Measurements from ENCODE around the gene ZNF22.

Gene ZNF22

DNA sequence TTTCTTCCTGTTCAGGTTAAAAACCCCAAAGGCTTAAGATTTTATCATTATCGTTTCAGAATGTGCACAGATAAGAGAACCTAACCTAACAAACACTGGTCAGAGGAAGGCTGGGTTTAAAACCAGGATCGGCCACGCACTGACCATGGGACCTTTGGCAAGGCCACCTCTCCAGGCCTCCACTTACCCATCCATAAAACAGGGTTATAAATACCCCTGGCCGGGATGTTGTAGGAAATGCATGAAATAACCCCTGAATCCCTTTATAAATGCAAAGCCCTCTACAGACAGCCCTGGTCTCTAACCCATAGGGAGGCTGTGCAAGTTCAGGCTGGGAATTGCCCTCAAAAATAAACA lies 22.5 kb upstream of the ZNF22 start:
- no peak for DNase-seq

DNA sequence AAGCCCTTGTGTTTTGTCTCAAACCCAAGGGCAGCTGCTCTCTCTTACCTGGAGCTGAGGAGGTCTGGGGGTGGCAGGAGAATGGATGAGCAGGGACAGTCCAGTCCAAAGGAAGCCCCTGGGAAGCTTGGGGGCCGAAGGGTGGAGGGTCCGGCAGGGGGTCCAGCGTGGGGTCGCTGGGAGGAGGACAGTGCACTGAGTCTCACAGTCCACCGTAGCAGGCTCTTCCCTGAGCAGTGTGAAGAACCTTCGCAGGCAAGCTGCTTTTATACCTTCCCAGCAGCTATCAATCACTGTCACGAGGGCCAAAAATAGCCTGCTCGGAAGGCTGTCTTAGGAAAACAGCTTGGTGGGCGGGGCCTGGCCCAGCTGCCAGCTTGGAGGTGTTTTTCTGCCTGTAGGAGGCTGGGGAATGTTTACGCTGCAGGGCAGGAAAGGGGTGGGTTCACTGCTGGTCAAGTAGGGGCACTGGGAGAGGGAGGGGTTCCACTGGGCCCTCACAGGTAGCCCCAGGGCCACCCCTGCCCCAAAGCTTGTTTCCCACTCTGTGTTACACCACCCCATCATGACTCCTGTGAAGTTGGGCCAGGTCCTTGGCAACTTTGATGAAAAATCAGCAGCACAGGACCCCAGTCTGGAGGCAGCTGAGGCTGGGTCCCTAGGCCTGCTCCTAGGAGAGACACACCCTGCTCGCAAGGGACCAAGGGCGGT lies 22.0 kb upstream of the ZNF22 start, which contains the start of gene DEPP1:
Gene DEPP1, minus strand, starts transcription at position 240 of the 711 bp plus-strand sequence. CDS start 779 bp downstream, outside the sequence.
- DNase-seq = peak; percentile 94

DNA sequence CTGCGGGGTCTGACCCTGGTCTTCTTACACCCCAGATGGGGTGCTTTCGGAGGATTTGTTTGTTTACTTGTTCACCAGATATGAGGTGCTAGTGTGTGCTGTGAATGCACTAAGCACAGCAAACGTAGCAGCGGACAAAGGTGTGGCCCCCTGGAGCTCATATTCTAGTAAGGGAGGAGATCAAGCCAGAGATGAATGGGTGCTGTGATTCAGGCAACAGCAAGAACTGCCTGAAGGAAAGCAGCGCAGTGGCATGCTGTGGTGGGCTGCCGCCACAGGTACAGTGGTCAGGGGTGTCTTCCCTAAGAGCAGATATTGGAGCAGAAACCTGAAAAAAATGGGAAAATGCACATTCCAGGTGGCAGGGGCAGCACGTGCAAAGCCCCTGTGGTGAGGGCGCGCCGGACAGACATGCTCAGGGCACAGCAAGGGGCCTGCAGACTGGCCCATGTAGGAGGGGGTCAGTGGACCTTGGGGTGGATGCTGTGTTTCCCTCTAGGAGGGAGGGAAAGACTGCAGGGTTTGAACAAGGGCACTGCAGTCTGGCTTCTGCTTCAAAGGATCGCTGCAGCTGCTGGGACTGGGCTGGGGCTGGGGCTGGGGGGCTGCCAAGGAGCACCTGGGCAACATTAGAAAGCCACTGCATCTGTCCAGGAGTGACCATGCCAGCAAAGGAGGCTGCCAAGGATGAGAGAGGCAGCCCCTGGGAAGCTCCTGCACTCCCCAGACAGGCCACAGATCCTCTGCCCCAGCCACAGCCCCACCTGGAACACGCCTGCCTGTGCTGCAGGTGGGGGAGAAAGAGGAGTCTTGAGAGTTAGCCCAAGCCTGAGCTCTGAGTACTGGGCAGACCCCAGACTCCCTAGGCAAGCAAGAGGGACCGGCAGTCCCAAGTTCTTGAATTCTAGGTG lies 21.2 kb upstream of the ZNF22 start:
- DNase-seq = no peak

DNA sequence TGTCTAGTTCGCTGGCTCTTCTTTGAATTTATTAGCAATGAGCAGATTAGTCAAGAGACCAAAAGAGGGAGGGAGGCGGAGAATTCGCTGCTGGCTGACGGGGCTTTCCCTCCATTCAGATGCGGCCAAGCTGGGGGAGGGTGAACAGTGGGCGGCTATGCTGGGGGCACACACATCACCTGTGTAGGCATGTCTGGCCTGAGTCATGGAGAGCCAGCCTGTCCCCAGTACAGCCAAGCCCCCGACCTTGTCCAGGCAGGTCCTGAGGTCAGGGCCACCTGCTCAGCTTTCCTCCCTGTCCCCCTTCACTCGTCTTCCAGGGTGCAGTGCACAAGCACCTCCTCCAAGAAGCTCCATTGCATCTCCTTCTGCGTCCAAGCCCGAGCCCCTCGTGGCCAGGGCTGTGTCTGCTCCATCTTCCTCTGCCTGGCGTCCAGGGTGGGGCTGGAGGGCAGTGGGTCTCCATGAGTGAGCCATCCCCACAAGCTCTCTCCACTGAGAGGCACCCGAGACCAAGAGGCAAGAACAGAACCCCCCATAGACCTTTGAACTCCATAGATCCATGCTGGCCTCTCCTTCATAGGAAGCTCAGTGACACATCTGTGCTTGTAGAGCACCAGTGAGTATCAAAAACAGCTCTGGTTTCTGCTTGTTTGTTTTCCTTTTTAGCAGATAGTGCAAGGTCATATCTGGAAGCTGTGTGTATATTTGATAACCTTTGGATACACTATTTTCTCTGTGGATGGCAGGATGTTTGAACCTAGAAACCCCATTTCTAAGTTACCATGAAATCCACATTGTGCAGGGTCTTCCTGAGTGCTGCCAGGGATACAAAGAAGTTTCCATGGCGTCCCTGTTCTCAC lies 20.2 kb upstream of the ZNF22 start:
- no peak for DNase-seq

DNA sequence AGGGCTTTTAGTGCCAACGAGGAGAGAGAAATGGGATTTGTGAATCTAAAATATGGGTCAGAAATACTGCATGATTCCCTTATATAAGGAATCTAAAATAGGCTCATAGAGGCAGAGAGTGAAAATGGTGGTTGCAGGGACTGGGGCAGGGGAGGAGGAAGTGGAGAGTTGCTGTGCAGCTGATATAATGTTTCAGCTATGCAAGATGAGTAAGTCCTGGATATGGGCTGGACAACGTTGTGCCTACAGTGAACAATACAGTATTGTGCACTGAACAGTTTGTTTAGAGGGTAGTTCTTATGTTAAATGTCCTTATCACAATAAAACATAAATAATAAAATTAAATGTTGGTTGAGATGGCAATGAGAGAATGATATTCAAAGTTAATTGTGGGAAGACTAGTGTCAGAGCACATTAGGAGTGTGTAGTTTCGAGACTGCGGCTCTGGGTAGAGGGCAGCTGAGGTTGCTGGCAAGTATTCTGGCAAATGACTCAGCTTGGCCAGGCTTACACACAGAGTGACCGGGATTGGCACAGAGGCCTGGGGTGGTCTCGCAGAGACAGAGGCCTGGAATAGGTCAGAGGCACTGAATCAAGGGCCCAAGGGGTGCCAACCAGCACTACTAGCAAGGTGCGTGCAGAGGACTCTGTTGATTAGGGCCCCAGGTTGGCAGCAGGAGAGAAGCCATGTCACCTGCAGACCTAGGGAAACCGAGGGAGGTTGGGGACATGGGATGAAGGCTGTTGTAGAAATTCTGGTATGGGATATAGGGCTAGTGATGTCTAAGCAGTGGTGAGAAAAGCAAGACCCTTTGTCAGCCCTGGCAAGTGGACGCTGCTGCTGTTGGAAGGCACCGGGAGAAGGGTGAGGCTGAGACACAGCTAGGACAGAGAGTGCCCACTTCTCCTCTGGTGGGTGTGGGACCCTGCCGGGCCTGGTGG lies 19.3 kb upstream of the ZNF22 start:
- DNase-seq = peak; percentile 86

DNA sequence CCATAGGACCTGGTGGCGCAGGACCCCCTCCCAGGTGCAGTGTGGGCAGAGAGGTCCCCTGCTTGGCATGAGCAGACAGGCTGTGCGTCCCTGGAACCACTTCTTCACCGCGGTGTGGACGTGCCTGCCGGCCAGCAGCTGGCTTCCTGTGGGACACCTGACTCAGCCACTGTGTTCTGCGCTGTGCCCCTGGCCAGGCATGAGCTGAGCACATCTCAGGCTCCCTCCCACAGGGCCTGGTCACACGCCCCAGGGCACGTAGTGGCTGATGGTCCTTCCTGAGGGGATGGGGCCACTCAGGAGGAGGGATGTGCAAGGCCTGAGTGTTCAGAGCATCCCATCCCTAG lies 18.6 kb upstream of the ZNF22 start:
- no peak for DNase-seq

DNA sequence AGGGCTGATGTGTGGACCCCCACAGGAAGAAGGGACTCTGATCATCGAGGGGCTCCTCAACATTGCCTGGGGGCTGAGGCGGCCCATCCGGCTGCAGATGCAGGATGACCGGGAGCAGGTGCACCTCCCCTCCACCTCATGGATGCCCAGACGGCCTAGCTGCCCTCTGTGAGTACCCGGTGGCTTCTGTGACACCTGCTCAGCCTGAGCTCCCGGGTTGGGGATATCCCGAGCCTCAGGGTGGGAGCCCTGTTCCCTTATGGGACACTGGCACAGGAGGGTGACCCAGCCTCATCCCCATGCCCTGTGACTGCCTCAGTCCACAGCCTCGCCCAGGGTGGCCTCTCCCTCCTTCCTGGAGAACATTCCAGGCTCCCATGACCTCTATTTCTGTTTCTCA lies 18.2 kb upstream of the ZNF22 start:
- DNase-seq = no peak

DNA sequence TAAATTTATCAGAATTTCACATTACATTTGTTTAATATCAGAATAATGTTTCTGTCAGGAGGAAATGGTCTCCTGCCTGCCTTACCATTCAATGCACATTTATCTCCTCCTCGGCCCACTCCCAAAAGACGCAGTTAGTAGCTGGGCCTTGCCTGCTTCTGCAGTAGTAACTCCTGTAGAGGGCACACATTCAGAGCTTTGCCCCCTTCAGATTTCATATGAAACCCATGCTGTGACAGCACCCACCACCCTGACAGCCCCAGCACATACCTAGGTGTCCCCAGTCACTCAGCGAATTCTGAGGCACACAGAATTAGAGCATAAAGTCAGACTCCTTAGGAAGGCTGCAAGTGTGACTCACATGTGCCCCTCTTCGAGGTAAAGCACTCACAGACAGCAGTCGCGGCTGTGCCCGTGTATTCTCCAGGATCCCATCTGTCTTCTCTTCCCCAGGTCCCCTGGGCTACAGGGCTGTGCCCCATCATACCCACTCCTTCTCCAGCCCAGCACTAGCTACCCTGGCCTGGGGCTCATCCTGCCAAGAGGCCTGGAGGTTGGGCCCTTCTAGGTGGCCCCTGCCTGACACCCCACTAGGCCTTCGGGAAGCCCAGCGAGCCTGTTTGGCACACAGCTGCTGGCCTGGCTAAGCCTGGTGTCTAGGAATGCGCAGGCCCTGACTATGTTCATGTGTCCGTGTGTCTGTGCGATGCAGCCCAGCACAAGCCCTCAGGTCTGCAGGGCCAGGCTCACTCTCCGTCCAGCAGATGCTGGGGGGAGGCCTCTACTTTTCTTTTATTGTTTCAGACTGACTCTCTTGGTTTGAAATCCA lies 17.4 kb upstream of the ZNF22 start:
- DNase-seq = no peak

DNA sequence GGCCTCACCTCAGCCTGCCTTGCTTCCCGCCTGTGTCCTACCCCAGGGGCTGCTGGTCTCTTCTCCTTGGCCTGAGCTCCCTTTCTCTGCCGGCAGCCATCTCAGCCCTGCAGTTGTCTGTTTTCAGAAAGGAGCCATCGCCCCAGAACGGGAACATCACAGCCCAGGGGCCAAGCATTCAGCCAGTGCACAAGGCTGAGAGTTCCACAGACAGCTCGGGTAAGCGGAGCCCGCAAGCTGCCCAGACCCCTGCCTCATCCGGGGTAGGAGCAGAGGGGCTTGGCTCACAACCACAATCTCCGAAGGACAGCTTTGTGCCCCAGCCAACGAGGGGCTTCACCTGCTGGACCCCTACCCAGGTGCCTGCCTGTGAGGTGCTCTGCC lies 16.8 kb upstream of the ZNF22 start:
- no peak for DNase-seq

DNA sequence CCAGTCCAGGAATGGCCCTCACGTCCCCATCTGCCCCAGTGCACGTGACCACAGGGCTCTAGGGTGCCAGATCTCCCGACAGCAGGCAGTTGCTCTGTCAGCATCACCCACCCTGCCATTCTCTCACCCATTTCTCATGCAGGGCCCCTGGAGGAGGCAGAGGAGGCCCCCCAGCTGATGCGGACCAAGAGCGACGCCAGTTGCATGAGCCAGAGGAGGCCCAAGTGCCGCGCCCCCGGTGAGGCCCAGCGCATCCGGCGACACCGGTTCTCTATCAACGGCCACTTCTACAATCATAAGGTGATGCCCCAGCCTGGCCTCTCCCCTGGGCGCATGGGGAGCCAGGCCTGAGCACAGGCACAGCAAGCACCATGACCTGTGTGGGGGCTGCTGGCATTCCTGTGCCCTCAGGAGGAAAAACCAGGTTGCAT lies 16.0 kb upstream of the ZNF22 start:
- no peak for DNase-seq

DNA sequence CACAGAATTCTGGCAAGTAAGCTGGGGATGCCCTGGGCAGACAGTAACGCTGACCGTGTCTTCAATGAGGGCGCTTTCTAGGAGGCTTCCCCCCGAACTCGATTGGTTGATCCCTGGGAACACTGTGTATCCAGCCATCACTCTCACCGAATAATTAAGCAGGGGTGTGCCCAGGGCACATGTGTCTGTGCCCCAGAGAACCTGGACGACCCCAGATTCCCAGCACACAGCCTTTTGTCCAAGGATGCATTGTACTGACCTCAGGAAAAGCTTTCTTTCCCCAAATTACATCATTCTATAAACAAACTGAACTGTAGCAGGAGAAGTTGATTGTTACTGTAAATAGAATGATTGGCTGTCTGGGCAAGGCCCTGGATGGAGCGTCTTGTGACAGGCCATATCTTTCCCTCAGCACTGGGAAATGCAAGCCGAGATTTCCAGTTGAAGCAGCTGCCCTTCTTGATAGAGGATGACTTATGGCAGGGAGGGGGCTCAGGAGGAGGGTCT lies 15.5 kb upstream of the ZNF22 start:
- no peak for DNase-seq

DNA sequence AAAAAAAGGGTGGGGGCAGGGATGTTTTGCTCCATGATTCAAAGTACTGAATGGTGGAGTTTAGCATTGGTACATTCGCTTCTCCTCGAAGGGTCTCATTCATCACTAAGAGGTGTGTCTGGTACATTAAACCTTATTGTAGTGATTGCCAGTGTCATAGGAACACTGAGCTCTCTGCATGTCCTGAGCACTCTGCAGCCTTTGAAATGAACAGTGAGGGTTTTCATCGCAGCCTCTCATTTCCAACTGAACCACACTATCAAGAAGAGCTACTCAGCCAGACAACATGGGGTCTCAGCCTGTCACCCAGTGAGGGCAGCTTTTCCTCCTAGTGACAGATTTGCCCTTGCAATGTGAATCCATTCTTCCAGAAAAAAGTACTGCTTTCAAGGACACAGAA lies 14.5 kb upstream of the ZNF22 start:
- DNase-seq = no peak

DNA sequence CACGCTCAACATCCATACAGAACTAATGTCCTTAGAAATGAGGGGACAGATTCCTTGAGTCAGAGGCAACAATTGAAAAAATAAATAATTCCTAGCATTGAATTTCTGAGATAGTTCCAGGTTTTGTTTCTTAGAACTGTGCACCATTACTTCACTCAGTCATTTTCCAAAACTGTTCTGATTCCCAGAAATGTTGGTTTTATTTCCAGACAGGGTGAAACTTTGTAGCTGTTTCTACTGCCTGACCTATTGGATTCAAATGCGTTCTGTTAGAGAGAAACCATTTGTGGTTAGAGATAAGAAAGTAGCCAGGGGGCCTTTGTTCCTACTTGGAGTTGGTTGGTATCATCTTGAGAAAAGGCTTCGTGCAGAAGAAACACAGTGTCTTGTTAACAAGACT lies 14.1 kb upstream of the ZNF22 start:
- no peak for DNase-seq

DNA sequence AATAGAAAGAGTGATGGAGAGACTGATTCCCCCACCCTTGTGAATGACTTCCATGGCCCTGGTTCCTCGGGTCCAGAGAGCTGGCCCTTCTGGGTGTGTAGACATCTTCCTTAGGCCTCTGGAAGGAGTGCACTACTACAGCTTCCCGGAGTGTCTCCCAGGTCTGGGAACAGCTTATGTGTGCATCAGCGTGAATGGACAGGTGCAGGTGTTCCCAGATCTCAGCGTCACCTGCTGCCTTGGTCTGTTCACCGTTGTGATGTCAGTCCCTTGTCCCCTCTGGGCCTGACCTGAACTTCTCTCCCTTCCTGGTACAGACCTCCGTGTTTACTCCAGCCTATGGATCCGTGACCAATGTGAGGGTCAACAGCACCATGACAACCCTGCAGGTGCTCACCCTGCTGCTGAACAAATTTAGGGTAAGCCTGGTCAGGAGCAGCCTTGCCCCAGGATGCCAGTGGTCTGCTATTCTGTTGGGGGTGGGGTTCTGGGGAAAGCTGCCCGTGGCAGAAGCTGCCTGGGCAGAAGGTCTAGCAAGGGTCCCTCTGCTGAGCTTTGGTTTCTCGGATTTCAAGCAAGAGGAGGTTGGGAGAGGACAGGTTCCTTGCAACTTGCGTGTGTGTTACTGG lies 11.7 kb upstream of the ZNF22 start:
- no peak for DNase-seq

DNA sequence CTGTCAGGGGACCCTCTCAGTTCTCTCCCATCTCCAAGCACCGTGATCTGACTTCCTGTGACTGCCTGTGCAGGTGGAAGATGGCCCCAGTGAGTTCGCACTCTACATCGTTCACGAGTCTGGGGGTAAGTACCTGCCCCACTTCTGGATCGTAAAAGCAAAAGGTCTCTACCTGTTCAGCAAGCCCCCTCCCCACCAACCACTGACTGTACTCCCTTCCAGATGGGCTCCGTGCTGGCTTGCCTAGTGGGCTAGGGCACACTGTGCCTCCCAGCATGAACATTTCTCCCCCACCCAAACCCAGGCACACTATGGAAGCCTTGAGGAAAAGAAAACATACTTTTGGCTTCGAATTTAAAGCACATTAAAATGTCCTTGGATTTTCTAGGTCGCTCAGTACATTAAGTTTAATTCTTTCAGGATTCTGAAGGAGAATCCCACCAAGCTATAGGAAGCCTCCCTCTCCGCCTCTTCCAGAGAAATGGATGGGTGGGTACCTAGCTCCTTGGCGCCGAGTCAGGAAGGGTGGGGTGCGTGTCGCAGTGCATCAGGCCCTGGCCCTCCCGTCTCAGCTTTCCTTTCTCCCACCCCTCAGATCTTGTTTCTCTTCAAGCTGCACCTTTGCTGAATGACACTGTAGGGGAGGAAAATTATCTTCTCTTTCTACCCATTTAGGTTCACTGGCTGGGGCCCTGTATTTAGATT lies 11.0 kb upstream of the ZNF22 start:
- no peak for DNase-seq

DNA sequence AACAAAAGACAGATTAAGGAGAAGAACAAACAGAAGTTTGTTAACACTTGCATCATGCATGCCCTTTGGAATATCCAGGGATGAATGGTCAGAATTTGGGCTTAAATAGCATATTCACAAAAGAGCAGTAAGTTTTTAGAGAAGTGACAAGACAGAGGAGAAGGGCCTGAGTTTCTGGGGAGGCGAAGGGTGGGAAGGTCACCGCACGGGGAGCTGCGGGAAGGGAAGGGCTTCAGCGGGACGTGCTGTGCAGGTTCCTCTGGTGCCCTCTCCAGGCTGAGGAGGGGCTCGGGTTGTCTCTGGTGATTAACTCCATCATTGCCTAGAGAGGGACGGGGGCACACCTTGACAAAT lies 10.4 kb upstream of the ZNF22 start:
- peak; percentile 26 for DNase-seq

DNA sequence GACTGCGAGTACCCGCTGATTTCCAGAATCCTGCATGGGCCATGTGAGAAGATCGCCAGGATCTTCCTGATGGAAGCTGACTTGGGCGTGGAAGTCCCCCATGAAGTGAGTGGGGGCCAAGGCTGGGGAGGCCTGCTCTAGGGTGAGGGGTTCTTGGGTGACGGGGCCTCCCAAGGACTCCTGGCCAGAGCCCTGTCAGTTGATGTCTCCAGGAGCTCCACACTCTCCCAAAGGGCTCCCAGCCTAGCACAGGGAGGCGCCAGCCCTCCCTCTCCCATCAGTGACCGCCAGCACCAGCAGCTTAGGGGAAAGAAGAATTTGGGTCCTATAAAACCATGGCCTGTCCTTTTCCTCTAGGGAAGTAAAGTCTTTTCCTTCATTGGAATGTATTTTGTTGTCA lies 9.8 kb upstream of the ZNF22 start:
- DNase-seq = no peak

DNA sequence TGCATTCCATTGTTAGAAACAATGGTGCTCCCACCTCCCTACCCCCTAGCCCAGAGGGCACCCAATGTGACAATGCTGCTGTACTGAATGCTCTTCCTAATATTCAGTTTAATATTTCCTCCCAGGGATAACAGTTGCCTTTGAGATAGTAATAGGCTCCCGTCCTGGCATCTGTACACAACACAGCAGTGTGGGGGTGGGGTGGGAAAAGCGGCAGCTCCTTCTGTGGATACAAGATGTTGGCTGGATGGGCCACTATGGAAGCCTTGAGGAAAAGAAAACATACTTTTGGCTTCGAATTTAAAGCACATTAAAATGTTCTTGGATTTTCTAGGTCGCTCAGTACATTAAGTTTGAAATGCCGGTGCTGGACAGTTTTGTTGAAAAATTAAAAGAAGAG lies 9.2 kb upstream of the ZNF22 start:
- no peak for DNase-seq

DNA sequence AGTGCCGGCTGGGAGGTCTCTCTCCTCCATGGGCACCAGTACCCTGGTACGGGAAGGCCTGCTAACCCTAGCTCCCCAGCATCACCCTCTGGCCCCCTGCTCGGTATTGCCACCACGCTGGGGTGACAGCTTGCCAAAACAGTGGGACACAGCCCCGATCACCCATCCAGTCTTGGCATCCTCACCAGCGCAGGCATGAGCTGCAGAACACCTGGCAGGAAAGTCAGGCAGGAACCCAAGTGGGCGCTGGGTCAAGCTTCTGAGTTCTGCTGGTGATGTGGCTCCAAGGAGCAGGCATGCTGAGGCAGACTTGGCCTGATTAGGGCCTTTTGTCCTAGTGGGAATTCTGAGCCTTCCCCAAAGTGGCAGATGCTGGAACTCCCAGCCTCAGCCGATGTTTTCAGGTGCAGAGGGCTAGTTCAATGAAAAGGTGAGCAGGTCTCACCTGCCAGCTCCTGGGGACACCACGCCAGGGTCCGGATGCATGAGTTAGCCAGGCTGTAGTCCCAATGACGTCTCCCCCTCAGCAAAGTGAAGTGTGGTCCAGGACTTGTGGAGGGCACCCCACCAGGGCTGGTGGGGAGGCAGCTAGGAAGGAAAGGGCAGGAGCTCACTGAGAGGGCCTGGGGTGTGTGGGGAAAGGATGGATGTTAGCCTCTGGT lies 8.5 kb upstream of the ZNF22 start:
- no peak for DNase-seq
